Thoracic aorta (tissue), 2 donors: Measurements from ENCODE around the gene CD2. TPM values are rescaled to one million over a fixed set of nuclear protein-coding genes. Genes with fewer than 3 reads are reported as not detected.

Source experiments
- ATAC-seq: fragments of 150-250 bp; one replicate; pipeline ENCODE4 v1.8.0; 2017; ENCODE audit warnings: low read depth; ENCODE audit not compliant: insufficient number of reproducible peaks, low FRiP score
- DNase-seq: peaks from one replicate; pipeline ENCODE4 v3.0.0-alpha.2; 2020; ENCODE audit warnings: low spot score
- H3K27ac ChIP-seq, 2 donors: fragments of 200-600 bp; sonication (generic); 1 replicate in 1 of 2; 2 replicates in 1 of 2; pipeline ENCODE4 v1.5.1; 2016; ENCODE audit warnings: mild to moderate bottlenecking in 2 of 2, moderate library complexity in 2 of 2
- H3K27me3 ChIP-seq: fragments of 200-600 bp; sonication (generic); replicated peaks from 2 replicates; pipeline ENCODE4 v1.6.0; 2016; ENCODE audit warnings: mild to moderate bottlenecking; ENCODE audit not compliant: insufficient read depth
- H3K36me3 ChIP-seq: fragments of 200-600 bp; sonication (generic); one replicate; pipeline ENCODE4 v1.5.1; 2016
- H3K4me1 ChIP-seq, 2 donors: fragments of 200-600 bp; sonication (generic); 1 replicate in 1 of 2; 2 replicates in 1 of 2; pipeline versions ENCODE4 v1.5.1 to v1.6.0; 2016; ENCODE audit warnings: low read depth in 2 of 2, mild to moderate bottlenecking in 1 of 2; ENCODE audit not compliant: control insufficient read depth in 1 of 2
- H3K4me3 ChIP-seq: fragments of 200-600 bp; sonication (generic); 2 replicates; pipeline ENCODE4 v1.5.1; 2016; ENCODE audit warnings: mild to moderate bottlenecking
- H3K9me3 ChIP-seq: fragments of 200-600 bp; sonication (generic); 2 replicates; pipeline ENCODE4 v1.5.1; 2016
- total RNA-seq, 2 donors: library from RNA; depleted of rRNA; stranded (reverse); fragments of >200 nt; gene quantifications; one replicate each; pipeline versions ENCODE4 v1.1.0 to v1.2.3, GENCODE V29; 2016
- TF ChIP-seq, protein P1 (sequence below): fragments of 200-600 bp; sonication (generic); IDR thresholded peaks from one replicate; pipeline ENCODE4 v1.5.1; 2019; ENCODE audit warnings: antibody characterized with exemption

Gene CD2
- total RNA-seq, 2 donors from 2014 or later, result 1.4 to 3.0 TPM

DNA sequence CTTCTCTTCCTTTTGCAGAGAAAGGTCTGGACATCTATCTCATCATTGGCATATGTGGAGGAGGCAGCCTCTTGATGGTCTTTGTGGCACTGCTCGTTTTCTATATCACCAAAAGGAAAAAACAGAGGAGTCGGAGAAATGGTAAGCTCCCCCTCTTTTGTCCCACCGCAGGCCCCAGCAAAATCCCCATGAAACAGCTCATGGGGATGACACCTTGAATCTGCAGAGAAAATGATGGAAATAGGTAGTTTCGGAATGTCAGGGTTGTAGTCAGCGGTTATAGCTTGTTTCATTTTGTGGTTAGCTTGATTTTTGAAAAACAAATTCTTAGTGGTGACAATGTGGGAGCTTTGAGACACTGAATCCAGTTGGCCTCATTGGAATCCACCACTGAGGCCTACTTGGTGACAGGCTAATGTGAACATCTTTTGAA lies 10.3 kb downstream of the CD2 start:
- Histone ChIP-seq H3K4me1 (no peaks in the 10 kb centered on the region), H3K27me3 (no peaks in the 10 kb centered on the region), H3K36me3 (no peaks in the 10 kb centered on the region), H3K9me3 (no peaks in the 10 kb centered on the region), H3K27ac (no peak overlapping the region), H3K4me3 (no peak overlapping the region)
- TF ChIP-seq, protein P1, sequence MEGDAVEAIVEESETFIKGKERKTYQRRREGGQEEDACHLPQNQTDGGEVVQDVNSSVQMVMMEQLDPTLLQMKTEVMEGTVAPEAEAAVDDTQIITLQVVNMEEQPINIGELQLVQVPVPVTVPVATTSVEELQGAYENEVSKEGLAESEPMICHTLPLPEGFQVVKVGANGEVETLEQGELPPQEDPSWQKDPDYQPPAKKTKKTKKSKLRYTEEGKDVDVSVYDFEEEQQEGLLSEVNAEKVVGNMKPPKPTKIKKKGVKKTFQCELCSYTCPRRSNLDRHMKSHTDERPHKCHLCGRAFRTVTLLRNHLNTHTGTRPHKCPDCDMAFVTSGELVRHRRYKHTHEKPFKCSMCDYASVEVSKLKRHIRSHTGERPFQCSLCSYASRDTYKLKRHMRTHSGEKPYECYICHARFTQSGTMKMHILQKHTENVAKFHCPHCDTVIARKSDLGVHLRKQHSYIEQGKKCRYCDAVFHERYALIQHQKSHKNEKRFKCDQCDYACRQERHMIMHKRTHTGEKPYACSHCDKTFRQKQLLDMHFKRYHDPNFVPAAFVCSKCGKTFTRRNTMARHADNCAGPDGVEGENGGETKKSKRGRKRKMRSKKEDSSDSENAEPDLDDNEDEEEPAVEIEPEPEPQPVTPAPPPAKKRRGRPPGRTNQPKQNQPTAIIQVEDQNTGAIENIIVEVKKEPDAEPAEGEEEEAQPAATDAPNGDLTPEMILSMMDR, result no peak
- DNase-seq (no peak), ATAC-seq (no peak)

- Histone ChIP-seq H3K4me3 (no peak overlapping the region), H3K4me1 (no peaks in the 10 kb centered on the region), H3K36me3 (no peaks in the 10 kb centered on the region), H3K27ac (no peak overlapping the region), H3K9me3 (no peaks in the 10 kb centered on the region), H3K27me3 (no peaks in the 10 kb centered on the region)
- DNase-seq (no peak), ATAC-seq (no peak)
- TF ChIP-seq, protein P1, result no peak
Observed at GRCh38 chr1:116764906-116765862, 11.0 kb downstream of the CD2 start.

DNA sequence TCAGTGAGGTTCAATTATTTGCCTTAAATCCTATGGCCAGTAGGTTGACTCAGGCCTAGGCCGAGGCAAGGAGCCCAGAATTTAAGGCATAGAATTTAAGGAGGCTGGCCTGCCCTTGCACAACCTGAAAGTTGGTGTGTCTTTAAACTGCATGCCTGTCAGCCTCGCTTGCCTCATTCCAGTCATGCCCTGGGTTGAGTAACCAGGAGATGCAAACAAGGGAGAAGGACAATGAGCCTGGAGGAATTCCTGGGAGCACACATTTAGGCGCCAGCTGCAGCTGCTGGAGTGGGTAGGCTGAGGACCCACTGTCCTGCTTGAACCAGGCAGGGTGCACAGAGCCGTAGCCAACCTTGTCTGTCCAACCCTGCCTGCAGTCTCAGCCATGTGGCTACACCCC lies 11.7 kb downstream of the CD2 start:
- H3K27ac ChIP-seq, result no peak overlapping the region
- H3K36me3 ChIP-seq, result no peaks in the 10 kb centered on the region
- TF ChIP-seq, protein P1, result no peak
- no peaks in the 10 kb centered on the region for H3K9me3 ChIP-seq
- H3K27me3 ChIP-seq, result no peaks in the 10 kb centered on the region
- no peak overlapping the region for H3K4me3 ChIP-seq
- DNase-seq (no peak), ATAC-seq (no peak)
- no peaks in the 10 kb centered on the region for H3K4me1 ChIP-seq

GRCh38 chr1:116766616-116767469 lies 12.6 kb downstream of the CD2 start:
- Histone ChIP-seq H3K4me3 (no peak overlapping the region), H3K27ac (no peak overlapping the region), H3K27me3 (no peaks in the 10 kb centered on the region), H3K9me3 (no peaks in the 10 kb centered on the region), H3K36me3 (no peaks in the 10 kb centered on the region), H3K4me1 (no peaks in the 10 kb centered on the region)
- TF ChIP-seq, protein P1, result no peak
- no peak for DNase-seq
- no peak for ATAC-seq
